Colonic mucosa (tissue), 4 donors: Measurements from ENCODE around the gene SHROOM4. TPM values are rescaled to one million over a fixed set of nuclear protein-coding genes. Genes with fewer than 3 reads are reported as not detected.

Experiments
- DNase-seq: peaks from one replicate; pipeline ENCODE4 v3.0.0-alpha.2; 2020
- H3K27ac ChIP-seq: fragments of 200-600 bp; one replicate; pipeline ENCODE4 v1.8.0; 2021
- H3K27me3 ChIP-seq: fragments of 200-600 bp; one replicate; pipeline ENCODE4 v1.8.0; 2021
- H3K36me3 ChIP-seq: fragments of 200-600 bp; one replicate; pipeline ENCODE4 v1.8.0; 2021
- H3K4me1 ChIP-seq: fragments of 200-600 bp; one replicate; pipeline ENCODE4 v1.8.0; 2021; ENCODE audit warnings: mild to moderate bottlenecking
- H3K4me3 ChIP-seq: fragments of 200-600 bp; one replicate; pipeline ENCODE4 v1.8.0; 2021
- H3K9ac ChIP-seq, 2 donors: one replicate each; pipeline ENCODE4 v1.7.0; 2013; ENCODE audit warnings: control low read depth in 2 of 2, low read depth in 2 of 2, low read length in 2 of 2
- H3K9me3 ChIP-seq: fragments of 200-600 bp; one replicate; pipeline ENCODE4 v1.8.0; 2021
- CTCF ChIP-seq: fragments of 200-600 bp; IDR thresholded peaks from one replicate; pipeline ENCODE4 v1.8.0; 2022; ENCODE audit warnings: antibody characterized with exemption, mild to moderate bottlenecking
- intact Hi-C: fragments of 100-400 bp; cut with DNase I; formaldehyde crosslinking; loops from one replicate; pipeline ENCODE4 v1.14.1; 2022
- total RNA-seq, 2 donors: library from RNA; stranded (reverse); fragmentation: NEBNext Ultra II Directional in 1 of 2; extraction: Animal tissue kit (Norgen Biotek cat#: 25700) in 1 of 2; gene quantifications; one replicate each; pipeline ENCODE4 v1.2.1, GENCODE V29; 2021
- donor health status: healthy.
- donor health status: DM: no; HTN: no; CAD: no.
- donor health status: DM: no; HTN: no; CAD: no.

SHROOM4 gene
- total RNA-seq, 2 donors from 2014 or later, result 2.2 to 3.3 TPM

GRCh38 chrX:50756276-50756675 lies 57.7 kb downstream of the SHROOM4 start:
- no peaks in the 10 kb centered on the region for H3K9me3 ChIP-seq
- H3K27me3 ChIP-seq, result no peaks in the 10 kb centered on the region
- no peak for TF ChIP-seq CTCF
- DNase-seq, result no peak
- H3K36me3 ChIP-seq, result no peaks in the 10 kb centered on the region
- H3K27ac ChIP-seq, result no peak overlapping the region
- H3K9ac ChIP-seq, result no peak overlapping the region
- H3K4me1 ChIP-seq, result no peaks in the 10 kb centered on the region
- no peak overlapping the region for H3K4me3 ChIP-seq
- intact Hi-C loops, result no loop called here

GRCh38 chrX:50751091-50751490 lies 62.9 kb downstream of the SHROOM4 start:
- Histone ChIP-seq H3K27ac (no peak overlapping the region), H3K4me3 (no peak overlapping the region), H3K4me1 (no peaks in the 10 kb centered on the region), H3K9ac (no peak overlapping the region), H3K9me3 (no peaks in the 10 kb centered on the region), H3K36me3 (no peaks in the 10 kb centered on the region), H3K27me3 (peaks cover 4% of the 10 kb centered on the region)
- no peak for DNase-seq
- TF ChIP-seq CTCF, result no peak
- intact Hi-C loops, result no loop called here

- no peaks in the 10 kb centered on the region for H3K4me1 ChIP-seq
- H3K27me3 ChIP-seq, result peaks cover 4% of the 10 kb centered on the region
- no peak for DNase-seq
- H3K27ac ChIP-seq, result no peak overlapping the region
- TF ChIP-seq CTCF, result no peak
- H3K36me3 ChIP-seq, result no peaks in the 10 kb centered on the region
- intact Hi-C loops, result no loop called here
- no peak overlapping the region for H3K9ac ChIP-seq
- no peak overlapping the region for H3K4me3 ChIP-seq
- no peaks in the 10 kb centered on the region for H3K9me3 ChIP-seq
Measured at GRCh38 chrX:50747471-50747900, 66.5 kb downstream of the SHROOM4 start.

- Histone ChIP-seq H3K9me3 (no peaks in the 10 kb centered on the region), H3K4me1 (no peaks in the 10 kb centered on the region), H3K36me3 (no peaks in the 10 kb centered on the region), H3K27me3 (no peaks in the 10 kb centered on the region), H3K9ac (no peak overlapping the region), H3K4me3 (no peak overlapping the region), H3K27ac (no peak overlapping the region)
- no peak for DNase-seq
- intact Hi-C loops, result no loop called here
- TF ChIP-seq CTCF, result no peak
Measured at GRCh38 chrX:50736656-50737055, 77.3 kb downstream of the SHROOM4 start.

- no peak for TF ChIP-seq CTCF
- H3K9me3 ChIP-seq, result no peaks in the 10 kb centered on the region
- no peak for DNase-seq
- intact Hi-C loops, result no loop called here
- H3K9ac ChIP-seq, result no peak overlapping the region
- H3K4me1 ChIP-seq, result no peaks in the 10 kb centered on the region
- H3K4me3 ChIP-seq, result no peak overlapping the region
- H3K36me3 ChIP-seq, result no peaks in the 10 kb centered on the region
- no peak overlapping the region for H3K27ac ChIP-seq
- H3K27me3 ChIP-seq, result no peaks in the 10 kb centered on the region
Measured at GRCh38 chrX:50726296-50726695, 87.7 kb downstream of the SHROOM4 start.

- H3K36me3 ChIP-seq, result no peaks in the 10 kb centered on the region
- intact Hi-C loops, result no loop called here
- no peak overlapping the region for H3K9ac ChIP-seq
Measured at GRCh38 chrX:50725310-50725709, 88.7 kb downstream of the SHROOM4 start.

More at GRCh38 chrX:50725310-50725709, 88.7 kb downstream of the SHROOM4 start:
- Histone ChIP-seq H3K27ac (no peak overlapping the region), H3K4me1 (no peaks in the 10 kb centered on the region), H3K4me3 (no peak overlapping the region), H3K27me3 (no peaks in the 10 kb centered on the region), H3K9me3 (no peaks in the 10 kb centered on the region)
- DNase-seq, result no peak
- TF ChIP-seq CTCF, result no peak
